HG02759 (cell line): Measurements from ENCODE around the gene PABPN1.

Experiments
- ATAC-seq: cut with Tn5 transposase; IDR thresholded peaks from one replicate; pipeline ENCODE4 v1.9.1; 2021; ENCODE audit warnings: mild to moderate bottlenecking, moderate library complexity; ENCODE audit not compliant: unreplicated experiment

The PABPN1 gene

GRCh38 chr14:23326491-23327332 lies 5.5 kb downstream of the PABPN1 start:
- no peak for ATAC-seq

- no peak for ATAC-seq
Measured at GRCh38 chr14:23327947-23328744, 6.9 kb downstream of the PABPN1 start.

- no peak for ATAC-seq
Measured at GRCh38 chr14:23335623-23336022, 14.4 kb downstream of the PABPN1 start.

- ATAC-seq: no peak
Measured at GRCh38 chr14:23339506-23340268, 18.4 kb downstream of the PABPN1 start.

- ATAC-seq: no peak
Measured at GRCh38 chr14:23344481-23344880, 23.2 kb downstream of the PABPN1 start.

GRCh38 chr14:23345987-23346692 lies 24.9 kb downstream of the PABPN1 start:
- ATAC-seq: no peak

GRCh38 chr14:23346693-23347405 lies 25.6 kb downstream of the PABPN1 start:
- no peak for ATAC-seq

- no peak for ATAC-seq
Measured at GRCh38 chr14:23347406-23348296, 26.4 kb downstream of the PABPN1 start.

- no peak for ATAC-seq
Measured at GRCh38 chr14:23348297-23348655, 27.0 kb downstream of the PABPN1 start.

GRCh38 chr14:23349156-23349845 lies 28.0 kb downstream of the PABPN1 start:
- ATAC-seq: no peak

GRCh38 chr14:23351681-23352505 lies 30.6 kb downstream of the PABPN1 start:
- ATAC-seq: no peak

- no peak for ATAC-seq
Measured at GRCh38 chr14:23352506-23353432, 31.5 kb downstream of the PABPN1 start, which contains the start of gene SLC22A17. SLC22A17 (minus strand) TSS chr14:23352887.

- no peak for ATAC-seq
Measured at GRCh38 chr14:23353433-23353780, 32.1 kb downstream of the PABPN1 start.

- no peak for ATAC-seq
Measured at GRCh38 chr14:23354990-23355389, 33.7 kb downstream of the PABPN1 start.

GRCh38 chr14:23355871-23356435 lies 34.7 kb downstream of the PABPN1 start:
- ATAC-seq: no peak

- no peak for ATAC-seq
Measured at GRCh38 chr14:23356662-23357061, 35.4 kb downstream of the PABPN1 start.
